Brain microvascular endothelial cell (primary cell): Measurements from ENCODE around the gene RALY.

Experiments
- DNase-seq: peaks from one replicate; pipeline ENCODE4 v3.0.0-alpha.2; 2020
- H3K27ac ChIP-seq: fragments of 250-450 bp; sonication (Bioruptor Pico); 2 replicates; pipeline ENCODE4 v1.5.1; 2020; ENCODE audit warnings: mild to moderate bottlenecking, moderate library complexity
- H3K27me3 ChIP-seq: fragments of 250-450 bp; sonication (Bioruptor Pico); replicated peaks from 2 replicates; pipeline ENCODE4 v1.5.1; 2020; ENCODE audit warnings: mild to moderate bottlenecking
- H3K36me3 ChIP-seq: fragments of 250-450 bp; sonication (Bioruptor Pico); replicated peaks from 2 replicates; pipeline ENCODE4 v1.5.1; 2020; ENCODE audit warnings: mild to moderate bottlenecking
- H3K4me3 ChIP-seq: 2 replicates; pipeline ENCODE4 v1.5.1; 2011; ENCODE audit warnings: low read depth, mild to moderate bottlenecking, control low read depth, low read length, moderate library complexity
- CTCF ChIP-seq: IDR thresholded peaks from 2 replicates; pipeline ENCODE4 v1.5.1; 2011; ENCODE audit warnings: low read depth, mild to moderate bottlenecking, moderate library complexity, low read length, control low read depth, inconsistent platforms; ENCODE audit errors: missing control alignments
- in situ Hi-C: cut with HindIII; loops from 2 replicates; pipeline ENCODE4 v1.10.0; 2017; ENCODE audit warnings: low sequenced_read_pairs, low pct_ligation_motif_present

The RALY gene

GRCh38 chr20:33951171-33951570 is 42.5 kb upstream of the RALY start:
- no peak for TF ChIP-seq CTCF

GRCh38 chr20:33954504-33954903 is 39.2 kb upstream of the RALY start:
- in situ Hi-C loops, result no loop called here
- no peaks in the 10 kb centered on the region for H3K27me3 ChIP-seq
- H3K27ac ChIP-seq, result no peak overlapping the region
- H3K36me3 ChIP-seq, result no peaks in the 10 kb centered on the region
- no peak overlapping the region for H3K4me3 ChIP-seq
- DNase-seq, result no peak
- no peak for TF ChIP-seq CTCF

More at GRCh38 chr20:33951171-33951570, 42.5 kb upstream of the RALY start:
- H3K27ac ChIP-seq, result no peak overlapping the region
- no peak overlapping the region for H3K4me3 ChIP-seq
- H3K36me3 ChIP-seq, result no peaks in the 10 kb centered on the region
- no peaks in the 10 kb centered on the region for H3K27me3 ChIP-seq
- in situ Hi-C loops, result no loop called here
- DNase-seq, result no peak

GRCh38 chr20:33963751-33964150 is 30.0 kb upstream of the RALY start:
- no peak for DNase-seq
- in situ Hi-C loops, result no loop called here
- H3K4me3 ChIP-seq, result no peak overlapping the region
- H3K27ac ChIP-seq, result no peak overlapping the region
- no peak for TF ChIP-seq CTCF
- H3K27me3 ChIP-seq, result no peaks in the 10 kb centered on the region
- H3K36me3 ChIP-seq, result no peaks in the 10 kb centered on the region

- no peak for DNase-seq
- Histone ChIP-seq H3K4me3 (no peak overlapping the region), H3K36me3 (no peaks in the 10 kb centered on the region), H3K27ac (no peak overlapping the region), H3K27me3 (no peaks in the 10 kb centered on the region)
- in situ Hi-C loops, result no loop called here
- no peak for TF ChIP-seq CTCF
Measured at GRCh38 chr20:33964441-33964840, 29.3 kb upstream of the RALY start.

- no peak overlapping the region for H3K27ac ChIP-seq
- no peak overlapping the region for H3K4me3 ChIP-seq
- H3K27me3 ChIP-seq, result no peaks in the 10 kb centered on the region
- no peak for DNase-seq
- no peak for TF ChIP-seq CTCF
- in situ Hi-C loops, result no loop called here
- H3K36me3 ChIP-seq, result no peaks in the 10 kb centered on the region
Measured at GRCh38 chr20:33967126-33967525, 26.6 kb upstream of the RALY start.

GRCh38 chr20:33969563-33969962 is 24.1 kb upstream of the RALY start:
- no peak for TF ChIP-seq CTCF
- no peak overlapping the region for H3K27ac ChIP-seq
- H3K4me3 ChIP-seq, result no peak overlapping the region
- no peaks in the 10 kb centered on the region for H3K27me3 ChIP-seq
- in situ Hi-C loops, result no loop called here
- no peaks in the 10 kb centered on the region for H3K36me3 ChIP-seq
- DNase-seq, result no peak
